Myometrial cell (primary cell): ENCODE data around the gene NRAP. TPM values are rescaled to one million over a fixed set of nuclear protein-coding genes. Genes with fewer than 3 reads are reported as not detected.

ENCODE experiments used
- total RNA-seq: library from RNA; depleted of rRNA; stranded (reverse); fragments of >200 nt; gene quantifications from 2 replicates; pipeline ENCODE4 v1.2.3, GENCODE V29; 2015

Gene NRAP
- not detected in 2 replicates for total RNA-seq

DNA sequence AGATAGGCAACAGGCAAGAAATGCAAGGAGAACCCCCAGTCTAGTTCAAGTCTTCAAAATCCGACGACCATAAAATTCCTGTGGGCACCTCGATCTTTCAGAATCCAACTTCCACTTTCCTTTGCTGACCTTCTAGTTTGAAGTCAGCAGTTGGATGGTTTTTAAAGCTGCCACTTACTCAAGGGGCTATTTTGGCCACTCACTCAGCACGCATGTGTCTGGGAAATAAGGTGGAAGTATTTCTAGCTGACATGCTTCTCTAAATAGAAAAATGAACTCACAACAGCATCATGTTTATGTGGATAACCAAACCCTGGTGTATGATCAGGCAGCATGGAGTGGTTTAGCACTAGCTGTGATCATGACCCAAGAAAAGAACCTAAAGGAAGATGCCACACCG is at the start of gene NRAP:
Gene NRAP (minus strand): TSS at position 134 of the 400 bp plus-strand sequence. CDS start 159 bp downstream, outside the sequence.

DNA sequence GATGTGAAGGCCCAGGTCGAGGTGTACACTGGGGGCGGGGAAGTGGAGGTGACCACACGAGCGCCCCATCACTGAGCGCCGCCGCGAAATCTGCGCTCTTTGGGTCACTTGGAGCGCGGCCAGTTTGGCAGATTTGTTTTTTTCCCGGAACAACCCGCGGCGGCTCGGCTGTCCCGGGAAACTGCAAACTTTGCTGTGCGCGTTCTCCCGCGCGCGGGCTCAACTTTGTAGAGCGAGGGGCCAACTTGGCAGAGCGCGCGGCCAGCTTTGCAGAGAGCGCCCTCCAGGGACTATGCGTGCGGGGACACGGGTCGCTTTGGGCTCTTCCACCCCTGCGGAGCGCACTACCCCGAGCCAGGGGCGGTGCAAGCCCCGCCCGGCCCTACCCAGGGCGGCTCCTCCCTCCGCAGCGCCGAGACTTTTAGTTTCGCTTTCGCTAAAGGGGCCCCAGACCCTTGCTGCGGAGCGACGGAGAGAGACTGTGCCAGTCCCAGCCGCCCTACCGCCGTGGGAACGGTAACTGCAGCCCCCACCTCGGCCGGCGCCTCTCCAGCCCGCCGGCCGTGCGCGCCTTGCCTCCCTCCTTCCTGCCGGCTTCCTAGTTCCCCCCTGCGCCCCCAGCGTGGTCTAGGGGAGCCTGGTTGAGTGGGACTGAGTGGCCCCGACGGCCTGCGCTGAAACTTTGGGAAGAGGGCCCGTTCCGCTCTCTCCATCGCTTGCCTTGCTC is 15.8 kb upstream of the NRAP start, which contains the start of gene CASP7:
Gene CASP7 (plus strand): TSS at position 450 of the 727 bp plus-strand sequence. CDS start 17,582 bp downstream, outside the sequence.

DNA sequence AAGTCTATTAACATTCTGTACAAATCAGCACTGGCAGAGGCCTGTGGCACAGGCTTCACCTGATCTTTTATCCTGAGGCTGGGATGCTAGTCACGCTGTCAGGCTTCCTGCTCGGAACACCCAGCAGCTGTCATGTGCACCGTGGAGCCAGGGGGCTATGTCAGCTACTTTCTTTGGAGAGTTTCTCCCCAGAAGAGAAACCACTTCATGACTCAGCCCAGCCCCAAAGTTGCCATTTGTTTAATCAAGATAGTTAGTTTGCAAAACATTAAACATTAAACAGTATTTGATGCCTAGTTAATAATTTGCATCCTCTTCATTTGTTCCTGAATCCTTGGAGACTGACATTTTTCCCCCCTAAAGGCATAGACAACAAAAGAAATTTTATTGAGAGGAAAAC is 111.1 kb downstream of the NRAP start, which contains the start of gene HABP2:
Gene HABP2 (plus strand): TSS at position 353 of the 400 bp plus-strand sequence. CDS start 69 bp downstream, outside the sequence.

Other genes starting within 250 kb of the NRAP start
- gene HABP2, start 111.0 kb downstream of the NRAP start, total RNA-seq: not detected in 2 replicates
- gene CASP7, start 15.9 kb upstream of the NRAP start, total RNA-seq: 26.6 and 36.6 TPM in 2 replicates
- not detected in 2 replicates for gene PLEKHS1, start 87.6 kb upstream of the NRAP start, total RNA-seq
- 2.6 and 4.4 TPM in 2 replicates for gene DCLRE1A, start 190.0 kb upstream of the NRAP start, total RNA-seq
- 4.9 and 33.7 TPM in 2 replicates for gene NHLRC2, start 190.6 kb upstream of the NRAP start, total RNA-seq